Astrocyte of the spinal cord (primary cell): Measurements from ENCODE around the gene RAP1GAP2.

Experiments
- DNase-seq: peaks from one replicate; pipeline ENCODE4 v3.0.0; 2011; ENCODE audit warnings: low read depth, low spot score
- H3K4me3 ChIP-seq: 2 replicates; pipeline ENCODE4 v1.5.1; 2011; ENCODE audit warnings: low read depth, mild to moderate bottlenecking, low read length, moderate library complexity
- CTCF ChIP-seq: IDR thresholded peaks from 2 replicates; pipeline ENCODE4 v1.5.1; 2012; ENCODE audit warnings: low read depth, mild to moderate bottlenecking, low read length, inconsistent platforms
- in situ Hi-C: cut with HindIII; loops from 2 replicates; pipeline ENCODE4 v1.10.0; 2017; ENCODE audit warnings: low sequenced_read_pairs

Gene RAP1GAP2

GRCh38 chr17:2795441-2796163 lies 636 bp upstream of the RAP1GAP2 start:
- in situ Hi-C loops = no loop called here
- no peak for DNase-seq
- no peak overlapping the region for H3K4me3 ChIP-seq
- TF ChIP-seq CTCF = no peak

- no peak for DNase-seq
- in situ Hi-C loops = no loop called here
- no peak overlapping the region for H3K4me3 ChIP-seq
- TF ChIP-seq CTCF = no peak
These were observed 988 bp downstream of the RAP1GAP2 start for GRCh38 chr17:2797226-2797625.

GRCh38 chr17:2797637-2798036 lies 1.4 kb downstream of the RAP1GAP2 start:
- in situ Hi-C loops = no loop called here
- H3K4me3 ChIP-seq = no peak overlapping the region
- no peak for DNase-seq
- no peak for TF ChIP-seq CTCF

- no peak for DNase-seq
- H3K4me3 ChIP-seq = no peak overlapping the region
- no peak for TF ChIP-seq CTCF
- in situ Hi-C loops = no loop called here
These were observed 1.9 kb downstream of the RAP1GAP2 start for GRCh38 chr17:2798188-2798587.

- DNase-seq = no peak
- no peak overlapping the region for H3K4me3 ChIP-seq
- in situ Hi-C loops = no loop called here
- no peak for TF ChIP-seq CTCF
These were observed 2.4 kb downstream of the RAP1GAP2 start for GRCh38 chr17:2798678-2799077.

GRCh38 chr17:2799653-2800052 lies 3.4 kb downstream of the RAP1GAP2 start:
- TF ChIP-seq CTCF = no peak
- in situ Hi-C loops = no loop called here
- no peak overlapping the region for H3K4me3 ChIP-seq
- no peak for DNase-seq
